HG02938 (cell line): ENCODE results near the gene CYP2C18.
"Not testable (repeated sequence)": the region's sequence is repeated elsewhere in the genome, so short reads cannot be mapped to it uniquely, and the experiment has no call there.

ENCODE experiments used
- ATAC-seq: cut with Tn5 transposase; IDR thresholded peaks from one replicate; pipeline ENCODE4 v1.9.1; 2021; ENCODE audit warnings: mild to moderate bottlenecking, moderate library complexity; ENCODE audit not compliant: unreplicated experiment

Gene CYP2C18

GRCh38 chr10:94738588-94738987 lies 55.1 kb downstream of the CYP2C18 start:
- no peak for ATAC-seq

GRCh38 chr10:94747137-94747536 lies 63.6 kb downstream of the CYP2C18 start:
- no peak for ATAC-seq

- no peak for ATAC-seq
These were observed 64.3 kb downstream of the CYP2C18 start for GRCh38 chr10:94747838-94748237.

- ATAC-seq: no peak
These were observed 74.4 kb downstream of the CYP2C18 start for GRCh38 chr10:94757916-94758315.

DNA sequence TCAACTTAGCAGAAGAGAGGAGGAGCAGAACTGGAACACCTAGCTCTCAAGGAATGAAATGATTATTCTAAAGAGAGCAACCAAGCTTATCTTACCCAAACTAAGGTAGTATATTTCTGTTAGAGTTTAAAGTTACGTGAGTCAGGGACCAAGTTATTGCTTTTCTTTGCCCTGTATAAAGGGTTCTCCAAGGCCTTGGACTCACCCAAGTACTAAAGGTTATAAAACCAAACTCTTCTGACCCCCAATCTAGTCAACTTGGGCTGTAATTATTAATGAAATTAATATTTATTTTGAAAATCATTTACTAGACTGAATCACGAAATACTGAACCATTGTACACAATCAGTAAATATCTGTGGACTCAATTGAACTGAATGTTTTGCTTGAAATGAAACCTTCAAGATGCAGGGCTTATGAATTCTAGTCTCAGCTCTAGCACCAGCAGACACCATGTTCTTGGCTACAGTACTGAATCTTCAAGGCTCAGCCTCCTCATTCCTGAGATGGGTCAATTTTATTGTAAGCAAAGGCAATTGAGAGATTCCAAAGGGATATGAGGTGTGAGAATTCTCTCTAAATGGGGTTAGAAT lies 77.2 kb downstream of the CYP2C18 start:
- no peak for ATAC-seq

DNA sequence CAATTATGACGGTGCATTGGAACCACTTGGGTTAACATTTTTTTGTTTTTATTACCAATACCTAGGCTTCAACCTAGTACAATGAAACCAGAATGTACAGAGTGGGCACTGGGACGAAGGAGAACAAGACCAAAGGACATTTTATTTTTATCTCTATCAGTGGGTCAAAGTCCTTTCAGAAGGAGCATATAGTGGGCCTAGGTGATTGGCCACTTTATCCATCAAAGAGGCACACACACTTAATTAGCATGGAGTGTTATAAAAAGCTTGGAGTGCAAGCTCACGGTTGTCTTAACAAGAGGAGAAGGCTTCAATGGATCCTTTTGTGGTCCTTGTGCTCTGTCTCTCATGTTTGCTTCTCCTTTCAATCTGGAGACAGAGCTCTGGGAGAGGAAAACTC lies 78.9 kb downstream of the CYP2C18 start, which contains the start of gene CYP2C19:
Gene CYP2C19 (plus strand): TSS at position 289 of the 400 bp plus-strand sequence. CDS start 25 bp downstream, at position 314.
- ATAC-seq: no peak

GRCh38 chr10:94775425-94775824 lies 91.9 kb downstream of the CYP2C18 start:
- ATAC-seq: not testable (repeated sequence)

DNA sequence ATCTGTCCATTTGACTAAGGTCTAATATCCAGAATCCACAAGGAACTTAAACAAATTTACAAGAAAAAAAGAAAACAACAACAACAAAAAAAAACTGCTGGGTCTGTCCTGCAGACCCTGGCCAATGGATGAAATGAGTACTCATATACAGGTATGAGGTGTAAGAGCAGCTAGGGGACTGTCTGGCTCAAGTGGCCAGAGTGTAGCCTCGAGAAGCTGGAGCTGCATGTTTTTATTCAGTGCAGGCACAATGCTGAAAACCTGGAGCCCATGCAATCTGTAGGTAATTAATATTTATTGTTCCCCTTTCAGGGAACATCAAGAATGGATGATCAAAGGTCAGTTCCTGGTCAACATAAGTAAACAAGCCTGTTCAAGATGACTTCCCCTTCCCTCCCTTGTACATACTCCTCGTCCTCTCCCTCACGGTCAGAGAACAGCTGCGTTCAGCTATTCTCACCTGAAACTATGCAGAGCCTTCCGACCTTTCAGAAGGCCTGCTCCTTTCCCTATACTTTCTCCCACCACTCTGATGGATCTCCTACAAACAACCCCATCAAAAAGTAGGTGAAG lies 94.4 kb downstream of the CYP2C18 start:
- ATAC-seq: no peak

GRCh38 chr10:94780844-94781243 lies 97.3 kb downstream of the CYP2C18 start:
- no peak for ATAC-seq

- no peak for ATAC-seq
These were observed 100.7 kb downstream of the CYP2C18 start for GRCh38 chr10:94784256-94784655.

DNA sequence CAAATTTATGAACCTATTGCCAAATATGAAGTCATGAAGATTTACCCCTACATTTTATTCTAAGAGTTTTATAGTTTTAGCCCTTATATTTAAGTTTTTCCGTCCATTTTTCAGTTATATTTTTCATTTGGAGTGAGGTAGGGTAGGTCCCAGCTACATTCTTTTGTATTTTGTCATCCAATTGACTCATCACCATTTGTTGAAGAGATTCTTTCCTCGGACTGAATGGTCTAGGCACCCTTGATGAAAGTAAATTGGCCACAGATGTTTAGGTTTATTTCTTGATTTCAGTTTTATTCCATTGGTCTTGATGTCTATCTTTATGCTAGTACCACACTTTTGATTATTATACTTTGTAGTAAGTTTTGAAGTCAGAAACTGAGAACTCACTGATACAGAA lies 101.7 kb downstream of the CYP2C18 start:
- no peak for ATAC-seq
